Spleen (tissue), 7 donors: ENCODE measurements around the gene TRIM26.

Experiments used
- CTCF ChIP-seq, 11 experiments: fragments of 200-600 bp in 7 of 11; fragments of 450-650 bp in 4 of 11; sonication (generic) in 4 of 11; IDR thresholded peaks in 8 of 11; conservative IDR thresholded peaks in 3 of 11; 1 replicate in 7 of 11; 2 replicates in 4 of 11; pipeline versions ENCODE4 v1.4.0 to v1.8.0; 2016 to 2021; ENCODE audit warnings: antibody characterized with exemption in 11 of 11, inconsistent platforms in 4 of 11, mild to moderate bottlenecking in 1 of 11
- POLR2A ChIP-seq, 3 donors: fragments of 450-650 bp; IDR thresholded peaks; one replicate each; pipeline ENCODE4 v1.5.1; 2017; ENCODE audit warnings: antibody characterized with exemption in 3 of 3, mild to moderate bottlenecking in 1 of 3
- POLR2AphosphoS5 ChIP-seq, 3 donors: sonication (generic); formaldehyde crosslinking; IDR thresholded peaks; one replicate each; pipeline ENCODE4 v1.5.1; 2017; ENCODE audit warnings: antibody characterized with exemption in 3 of 3
- donor health status: DM: no; HTN: no; CAD: no; lungs with moderate emphysema.
- donor health status: DM: no; HTN: no; CAD: no.
- donor health status: DM: no; HTN: no; CAD: no.

GRCh38 chr6:30135147-30135546 is 78.1 kb downstream of the TRIM26 start:
- TF ChIP-seq POLR2AphosphoS5 (IDR thresholded peaks at IDR 0.05) (no peak), CTCF (IDR thresholded peaks at IDR 0.05 in 8 of 11, conservative IDR thresholded peaks at IDR 0.05 in 3 of 11) (no peak), POLR2A (IDR thresholded peaks at IDR 0.05) (no peak)
